Astrocyte (in vitro differentiated cells and primary cell): ENCODE results near the gene SMC6. TPM values are rescaled to one million over a fixed set of nuclear protein-coding genes. Genes with fewer than 3 reads are reported as not detected.

Source experiments
- DNase-seq: peaks from one replicate; pipeline ENCODE4 v3.0.0-alpha.2; 2010; ENCODE audit warnings: low read depth
- FAIRE-seq: peaks from 2 replicates; lab custom pipeline; 2011; peaks lifted over from hg19 to GRCh38; lab: Jason Lieb, UNC
- H2AFZ ChIP-seq: 2 replicates; pipeline ENCODE4 v1.6.0; 2012; ENCODE audit warnings: low read depth, low read length, inconsistent platforms
- H3K27ac ChIP-seq: 2 replicates; pipeline ENCODE4 v1.5.1; 2011; ENCODE audit warnings: low read depth, low read length, inconsistent platforms
- H3K27me3 ChIP-seq: 2 replicates; pipeline ENCODE4 v1.6.0; 2011; ENCODE audit warnings: low read length, inconsistent platforms; ENCODE audit not compliant: insufficient read depth
- H3K36me3 ChIP-seq: 2 replicates; pipeline ENCODE4 v1.5.1; 2011; ENCODE audit warnings: low read length, inconsistent platforms; ENCODE audit not compliant: insufficient read depth
- H3K4me1 ChIP-seq: 2 replicates; pipeline ENCODE4 v1.5.1; 2011; ENCODE audit warnings: low read length, inconsistent platforms; ENCODE audit not compliant: insufficient read depth
- H3K4me2 ChIP-seq: 2 replicates; pipeline ENCODE4 v1.6.0; 2012; ENCODE audit warnings: low read length, inconsistent platforms
- H3K4me3 ChIP-seq: 2 replicates; pipeline ENCODE4 v1.5.1; 2011; ENCODE audit warnings: low read depth, mild to moderate bottlenecking, low read length, inconsistent platforms; ENCODE audit not compliant: insufficient read depth
- H3K79me2 ChIP-seq: 2 replicates; pipeline ENCODE4 v1.6.0; 2012; ENCODE audit warnings: mild to moderate bottlenecking, low read length, inconsistent platforms; ENCODE audit not compliant: insufficient read depth
- H3K9ac ChIP-seq: 2 replicates; pipeline ENCODE4 v1.6.0; 2012; ENCODE audit warnings: mild to moderate bottlenecking, low read length, inconsistent platforms
- H3K9me3 ChIP-seq: 2 replicates; pipeline ENCODE4 v1.5.1; 2012; ENCODE audit warnings: low read depth, mild to moderate bottlenecking, low read length, inconsistent platforms; ENCODE audit not compliant: insufficient read depth
- H4K20me1 ChIP-seq: 2 replicates; pipeline ENCODE4 v1.6.0; 2012; ENCODE audit warnings: low read length, inconsistent platforms; ENCODE audit not compliant: insufficient read depth
- H3K27ac Mint-ChIP-seq: one replicate; pipeline ENCODE4 v1.8.0; 2021; ENCODE audit warnings: mild to moderate bottlenecking, mixed read lengths; ENCODE audit not compliant: unreplicated experiment
- H3K27me3 Mint-ChIP-seq: one replicate; pipeline ENCODE4 v1.8.0; 2021; ENCODE audit warnings: low read depth, mixed read lengths; ENCODE audit not compliant: unreplicated experiment
- H3K36me3 Mint-ChIP-seq: one replicate; pipeline ENCODE4 v1.8.0; 2021; ENCODE audit warnings: low read depth, mixed read lengths; ENCODE audit not compliant: unreplicated experiment
- H3K4me1 Mint-ChIP-seq: one replicate; pipeline ENCODE4 v1.8.0; 2021; ENCODE audit warnings: low read depth, mixed read lengths; ENCODE audit not compliant: unreplicated experiment
- H3K4me3 Mint-ChIP-seq: one replicate; pipeline ENCODE4 v1.8.0; 2021; ENCODE audit warnings: mild to moderate bottlenecking, moderate library complexity, mixed read lengths; ENCODE audit not compliant: unreplicated experiment
- H3K9me3 Mint-ChIP-seq: one replicate; pipeline ENCODE4 v1.8.0; 2021; ENCODE audit warnings: mild to moderate bottlenecking, mixed read lengths; ENCODE audit not compliant: unreplicated experiment
- EZH2 ChIP-seq: IDR thresholded peaks from 2 replicates; pipeline ENCODE4 v1.6.1; 2012; ENCODE audit warnings: mild to moderate bottlenecking, low read length, inconsistent platforms; ENCODE audit not compliant: insufficient read depth
- total RNA-seq: library from RNA; stranded (reverse); gene quantifications from 2 replicates; pipeline ENCODE4 v1.2.1, GENCODE V29; 2021
- TF ChIP-seq, protein P1 (sequence below): IDR thresholded peaks from 2 replicates; pipeline ENCODE4 v1.5.1; 2011; ENCODE audit warnings: low read depth, mild to moderate bottlenecking, inconsistent platforms, low read length, moderate library complexity; ENCODE audit not compliant: insufficient read depth

SMC6 gene
- total RNA-seq, 1 donor from 2014 or later = 20.1 TPM

DNA sequence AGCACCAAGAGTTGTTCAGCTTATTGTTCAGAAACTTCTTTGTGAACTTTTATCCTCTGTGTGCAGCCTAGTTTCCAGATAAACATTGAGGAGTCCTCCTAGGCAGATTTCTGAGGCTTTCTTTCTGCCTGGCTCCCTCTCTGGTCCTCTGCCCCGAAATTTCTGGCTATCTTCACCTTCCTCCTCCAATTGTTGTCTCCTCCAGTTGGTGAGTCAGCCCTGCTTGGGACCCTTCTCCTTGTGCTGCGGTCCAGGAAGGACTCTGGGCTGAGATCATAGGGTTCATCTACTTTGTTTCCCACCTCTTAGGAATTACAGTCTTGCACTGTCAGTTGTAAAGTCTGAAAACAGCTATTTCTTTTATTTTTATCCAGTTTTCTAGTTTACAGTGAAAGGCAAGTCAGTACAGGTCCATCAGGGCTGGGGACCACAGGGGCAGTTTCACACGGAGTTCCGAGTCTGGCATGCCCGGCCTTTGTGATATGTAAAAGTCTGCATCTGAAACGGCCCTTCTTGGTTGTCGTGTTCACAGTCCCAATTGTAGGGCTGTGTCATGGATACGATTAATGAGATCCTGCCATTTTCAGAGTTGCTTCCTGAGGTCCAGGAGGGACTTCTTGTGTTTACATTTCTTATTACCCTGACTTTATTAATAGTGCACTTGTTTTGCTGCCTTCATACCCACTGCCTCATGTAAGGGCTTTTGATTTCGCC lies 100.8 kb downstream of the SMC6 start:
- FAIRE-seq = no peak
- Mint-ChIP-seq H3K9me3 (peaks cover 2% of the 10 kb centered on the region), H3K36me3 (peaks cover 4% of the 10 kb centered on the region), H3K4me3 (no peak overlapping the region), H3K27me3 (no peaks in the 10 kb centered on the region), H3K27ac (no peak overlapping the region), H3K4me1 (peaks cover 10% of the 10 kb centered on the region)
- H3K36me3 ChIP-seq = peaks cover 4% of the 10 kb centered on the region
- H3K9me3 ChIP-seq = no peaks in the 10 kb centered on the region
- H3K4me2 ChIP-seq = no peak overlapping the region
- no peak overlapping the region for H3K9ac ChIP-seq
- peak; percentile 35 for DNase-seq
- H3K4me1 ChIP-seq = no peaks in the 10 kb centered on the region
- no peak for TF ChIP-seq EZH2
- TF ChIP-seq, protein P1, sequence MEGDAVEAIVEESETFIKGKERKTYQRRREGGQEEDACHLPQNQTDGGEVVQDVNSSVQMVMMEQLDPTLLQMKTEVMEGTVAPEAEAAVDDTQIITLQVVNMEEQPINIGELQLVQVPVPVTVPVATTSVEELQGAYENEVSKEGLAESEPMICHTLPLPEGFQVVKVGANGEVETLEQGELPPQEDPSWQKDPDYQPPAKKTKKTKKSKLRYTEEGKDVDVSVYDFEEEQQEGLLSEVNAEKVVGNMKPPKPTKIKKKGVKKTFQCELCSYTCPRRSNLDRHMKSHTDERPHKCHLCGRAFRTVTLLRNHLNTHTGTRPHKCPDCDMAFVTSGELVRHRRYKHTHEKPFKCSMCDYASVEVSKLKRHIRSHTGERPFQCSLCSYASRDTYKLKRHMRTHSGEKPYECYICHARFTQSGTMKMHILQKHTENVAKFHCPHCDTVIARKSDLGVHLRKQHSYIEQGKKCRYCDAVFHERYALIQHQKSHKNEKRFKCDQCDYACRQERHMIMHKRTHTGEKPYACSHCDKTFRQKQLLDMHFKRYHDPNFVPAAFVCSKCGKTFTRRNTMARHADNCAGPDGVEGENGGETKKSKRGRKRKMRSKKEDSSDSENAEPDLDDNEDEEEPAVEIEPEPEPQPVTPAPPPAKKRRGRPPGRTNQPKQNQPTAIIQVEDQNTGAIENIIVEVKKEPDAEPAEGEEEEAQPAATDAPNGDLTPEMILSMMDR = no peak
- no peak overlapping the region for H3K4me3 ChIP-seq
- H2AFZ ChIP-seq = no peak overlapping the region
- H4K20me1 ChIP-seq = no peaks in the 10 kb centered on the region
- no peaks in the 10 kb centered on the region for H3K79me2 ChIP-seq
- no peaks in the 10 kb centered on the region for H3K27me3 ChIP-seq
- no peak overlapping the region for H3K27ac ChIP-seq

- Histone ChIP-seq H3K4me3 (no peak overlapping the region), H3K9me3 (no peaks in the 10 kb centered on the region), H3K36me3 (no peaks in the 10 kb centered on the region), H3K27ac (no peak overlapping the region), H3K4me1 (peaks cover 16% of the 10 kb centered on the region), H3K79me2 (no peaks in the 10 kb centered on the region), H3K4me2 (no peak overlapping the region), H2AFZ (no peak overlapping the region), H3K27me3 (no peaks in the 10 kb centered on the region), H4K20me1 (no peaks in the 10 kb centered on the region), H3K9ac (no peak overlapping the region)
- peaks cover 22% of the 10 kb centered on the region for H3K4me1 Mint-ChIP-seq
- H3K9me3 Mint-ChIP-seq = peaks cover 2% of the 10 kb centered on the region
- no peak overlapping the region for H3K4me3 Mint-ChIP-seq
- DNase-seq (no peak), FAIRE-seq (no peak)
- H3K36me3 Mint-ChIP-seq = peaks cover 4% of the 10 kb centered on the region
- no peaks in the 10 kb centered on the region for H3K27me3 Mint-ChIP-seq
- no peak overlapping the region for H3K27ac Mint-ChIP-seq
- TF ChIP-seq, protein P1 = no peak
- TF ChIP-seq EZH2 = no peak
Observed at GRCh38 chr2:17649026-17649425, 104.6 kb downstream of the SMC6 start.

DNA sequence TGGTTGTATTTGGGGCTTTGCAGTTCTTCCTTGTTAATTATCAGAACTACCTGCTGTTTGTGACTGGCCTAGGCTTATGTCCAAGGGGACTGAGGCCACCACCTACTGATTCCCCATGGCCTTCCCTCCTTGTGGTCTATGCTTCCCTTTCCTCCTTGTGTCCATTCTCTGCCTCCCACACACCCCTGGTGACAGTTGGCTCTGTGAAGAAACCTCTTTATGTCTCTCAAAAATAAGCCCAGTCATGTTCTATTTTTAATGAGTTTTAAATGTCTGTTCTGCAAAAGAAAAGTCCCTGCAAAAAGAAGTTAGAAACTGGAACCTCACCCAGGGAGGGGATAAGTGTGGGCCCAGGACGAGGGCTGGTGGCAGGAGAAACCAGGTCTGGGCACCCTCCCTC lies 105.0 kb downstream of the SMC6 start:
- no peak for FAIRE-seq
- H3K4me1 Mint-ChIP-seq = peaks cover 22% of the 10 kb centered on the region
- Histone ChIP-seq H3K27ac (no peak overlapping the region), H3K36me3 (no peaks in the 10 kb centered on the region), H3K27me3 (no peaks in the 10 kb centered on the region), H3K4me1 (peaks cover 18% of the 10 kb centered on the region), H3K4me3 (no peak overlapping the region), H3K9ac (no peak overlapping the region), H3K4me2 (no peak overlapping the region), H3K9me3 (no peaks in the 10 kb centered on the region), H2AFZ (no peak overlapping the region), H4K20me1 (no peaks in the 10 kb centered on the region), H3K79me2 (no peaks in the 10 kb centered on the region)
- peaks cover 2% of the 10 kb centered on the region for H3K9me3 Mint-ChIP-seq
- peak overlapping the region; percentile 59 for H3K27ac Mint-ChIP-seq
- H3K4me3 Mint-ChIP-seq = no peak overlapping the region
- DNase-seq = no peak
- no peaks in the 10 kb centered on the region for H3K27me3 Mint-ChIP-seq
- peaks cover 4% of the 10 kb centered on the region for H3K36me3 Mint-ChIP-seq
- TF ChIP-seq, protein P1 = no peak
- no peak for TF ChIP-seq EZH2
